ENCODE measurements around the gene VWA3B. TPM values are rescaled to one million over a fixed set of nuclear protein-coding genes. Genes with fewer than 3 reads are reported as not detected.

The VWA3B gene
- total RNA-seq, 2 donors from 2014 or later: not detected

DNA sequence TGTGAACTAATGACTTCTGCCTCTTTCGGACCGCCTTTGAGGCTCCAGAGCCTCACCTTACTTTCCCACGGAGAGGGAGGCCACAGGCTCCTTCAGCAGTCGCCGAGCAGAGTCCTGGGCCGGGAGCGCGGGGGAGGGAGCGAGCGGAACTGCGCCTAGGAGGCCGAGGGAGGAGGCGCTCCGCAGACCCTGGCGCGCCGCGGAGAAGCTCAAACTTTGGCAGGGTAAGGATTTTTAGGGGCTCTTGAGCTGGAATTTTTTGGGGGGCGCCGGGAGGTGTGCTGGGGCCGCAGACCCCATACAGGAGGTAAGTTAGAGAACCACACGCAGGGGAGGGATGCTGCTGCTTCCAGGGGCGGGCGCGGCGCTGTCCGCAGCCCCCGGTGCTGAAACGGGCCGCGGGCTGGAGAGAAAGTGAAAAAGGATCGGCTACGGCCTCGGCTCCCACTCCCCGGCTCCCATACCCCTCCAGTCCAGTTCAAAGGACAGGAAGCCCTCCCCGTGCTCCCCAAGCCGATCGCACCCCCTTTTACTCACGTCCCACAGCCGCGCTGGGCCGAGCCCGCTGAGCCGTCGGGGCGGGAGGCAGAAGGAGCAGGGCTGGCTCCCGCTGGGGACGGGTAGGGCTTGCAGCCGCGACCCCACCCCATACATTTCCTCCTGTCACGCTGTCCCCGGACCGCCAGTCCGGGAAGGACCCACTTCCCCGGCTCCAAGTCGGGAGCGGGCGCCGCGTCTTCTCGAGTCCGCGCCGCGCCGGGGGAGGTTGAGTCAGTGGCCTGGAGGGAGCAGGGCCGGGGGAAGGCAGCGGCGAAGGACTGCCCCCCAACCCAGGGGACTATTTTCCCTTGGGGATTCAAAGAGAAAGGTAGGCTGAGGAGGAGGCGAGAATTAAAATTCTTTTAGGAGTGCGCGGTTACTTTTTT is 259.6 kb downstream of the VWA3B start, which contains the start of gene CNGA3:
Gene CNGA3, plus strand, starts transcription at position 146 of the 926 bp plus-strand sequence. CDS start 23,520 bp downstream, outside the sequence.
- TF ChIP-seq, protein P1, sequence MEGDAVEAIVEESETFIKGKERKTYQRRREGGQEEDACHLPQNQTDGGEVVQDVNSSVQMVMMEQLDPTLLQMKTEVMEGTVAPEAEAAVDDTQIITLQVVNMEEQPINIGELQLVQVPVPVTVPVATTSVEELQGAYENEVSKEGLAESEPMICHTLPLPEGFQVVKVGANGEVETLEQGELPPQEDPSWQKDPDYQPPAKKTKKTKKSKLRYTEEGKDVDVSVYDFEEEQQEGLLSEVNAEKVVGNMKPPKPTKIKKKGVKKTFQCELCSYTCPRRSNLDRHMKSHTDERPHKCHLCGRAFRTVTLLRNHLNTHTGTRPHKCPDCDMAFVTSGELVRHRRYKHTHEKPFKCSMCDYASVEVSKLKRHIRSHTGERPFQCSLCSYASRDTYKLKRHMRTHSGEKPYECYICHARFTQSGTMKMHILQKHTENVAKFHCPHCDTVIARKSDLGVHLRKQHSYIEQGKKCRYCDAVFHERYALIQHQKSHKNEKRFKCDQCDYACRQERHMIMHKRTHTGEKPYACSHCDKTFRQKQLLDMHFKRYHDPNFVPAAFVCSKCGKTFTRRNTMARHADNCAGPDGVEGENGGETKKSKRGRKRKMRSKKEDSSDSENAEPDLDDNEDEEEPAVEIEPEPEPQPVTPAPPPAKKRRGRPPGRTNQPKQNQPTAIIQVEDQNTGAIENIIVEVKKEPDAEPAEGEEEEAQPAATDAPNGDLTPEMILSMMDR (IDR thresholded peaks at IDR 0.05): no peak
- H3K4me1 ChIP-seq: peaks cover 0 to 13% of the 10 kb centered on the region in 2 donors
- peaks cover 16 to 30% of the 10 kb centered on the region in 2 donors for H3K27me3 ChIP-seq
- H3K9me3 ChIP-seq: no peaks in the 10 kb centered on the region
- H3K36me3 ChIP-seq: no peaks in the 10 kb centered on the region
- DNase-seq (ENCODE audit: low spot score): no peak
- peak within 1 kb of the TSS in 1 of 2 donors; percentile 22 for H3K4me3 ChIP-seq
- no peak within 1 kb of the TSS for H3K27ac ChIP-seq

DNA sequence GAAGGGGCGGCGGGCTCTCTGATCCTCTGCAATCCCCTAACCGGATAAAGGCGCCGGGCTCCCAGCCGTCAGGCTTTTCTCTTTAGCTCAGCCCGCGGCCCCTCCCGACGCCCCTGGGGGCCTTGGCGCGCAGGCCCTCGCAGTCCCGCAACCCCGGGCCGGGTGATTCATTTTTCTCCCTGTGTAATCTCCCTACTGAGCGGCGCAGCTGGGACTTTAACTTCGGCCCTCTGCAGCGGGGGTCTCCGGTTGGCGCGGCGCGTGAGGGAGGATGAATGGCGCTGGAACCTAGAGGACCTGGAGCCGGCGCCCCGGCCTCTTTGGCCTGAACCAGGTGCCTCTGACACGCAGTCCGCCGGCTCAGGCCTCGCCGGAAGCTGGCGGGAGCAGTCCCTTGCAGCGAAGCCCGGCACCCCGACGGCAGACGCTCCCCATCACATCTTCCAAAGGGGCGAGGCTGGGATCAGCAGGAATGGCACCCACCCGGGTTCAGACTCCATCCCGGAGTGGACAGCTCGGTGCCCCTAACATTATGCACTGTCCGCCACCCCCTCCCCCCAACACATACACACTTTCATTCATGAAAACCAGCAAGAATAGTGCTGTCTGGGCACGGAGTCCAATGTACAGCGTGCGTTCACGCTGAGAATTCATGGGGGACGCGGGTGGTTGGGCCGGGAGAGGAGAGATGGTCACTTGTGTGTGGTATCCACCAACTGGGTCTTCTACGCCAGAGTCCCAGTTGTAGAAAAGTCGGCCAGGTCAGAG is 260.5 kb downstream of the VWA3B start:
- no peak overlapping the region for H3K4me3 ChIP-seq
- no peaks in the 10 kb centered on the region for H3K9me3 ChIP-seq
- no peak for DNase-seq (ENCODE audit: low spot score)
- H3K27me3 ChIP-seq: peaks cover 16 to 30% of the 10 kb centered on the region in 2 donors
- H3K27ac ChIP-seq: no peak overlapping the region
- H3K4me1 ChIP-seq: peaks cover 0 to 13% of the 10 kb centered on the region in 2 donors
- no peaks in the 10 kb centered on the region for H3K36me3 ChIP-seq
- TF ChIP-seq, protein P1 (IDR thresholded peaks at IDR 0.05): no peak

DNA sequence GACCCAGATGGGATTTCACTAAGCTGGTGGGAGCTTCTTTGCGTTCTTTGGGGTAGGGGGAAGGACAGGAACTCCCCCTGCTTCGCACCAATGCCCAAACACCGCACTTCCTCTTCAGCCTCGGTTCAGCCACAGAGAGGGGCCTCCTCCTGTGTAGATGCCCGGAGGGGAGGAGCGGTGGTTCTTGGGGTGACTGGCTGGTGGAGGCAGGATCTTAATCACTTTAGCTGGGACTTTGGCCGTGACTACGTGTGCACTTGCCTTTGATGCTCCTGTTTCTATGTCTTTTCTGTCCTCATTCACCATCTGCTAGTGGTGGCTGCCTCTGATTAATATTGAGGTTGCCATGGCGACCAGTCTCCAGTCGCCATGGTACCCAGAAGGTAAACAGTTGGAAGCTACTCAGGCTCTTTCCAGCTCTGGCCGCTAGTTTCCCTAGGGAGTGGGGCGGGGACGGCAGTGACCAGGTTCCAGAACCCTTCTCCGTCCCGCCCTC is 261.1 kb downstream of the VWA3B start:
- Histone ChIP-seq H3K4me1 (peaks cover 0 to 13% of the 10 kb centered on the region in 2 donors), H3K9me3 (no peaks in the 10 kb centered on the region), H3K36me3 (no peaks in the 10 kb centered on the region), H3K27ac (no peak overlapping the region), H3K4me3 (no peak overlapping the region), H3K27me3 (peaks cover 16 to 30% of the 10 kb centered on the region in 2 donors)
- no peak for DNase-seq (ENCODE audit: low spot score)
- TF ChIP-seq, protein P1 (IDR thresholded peaks at IDR 0.05): no peak

DNA sequence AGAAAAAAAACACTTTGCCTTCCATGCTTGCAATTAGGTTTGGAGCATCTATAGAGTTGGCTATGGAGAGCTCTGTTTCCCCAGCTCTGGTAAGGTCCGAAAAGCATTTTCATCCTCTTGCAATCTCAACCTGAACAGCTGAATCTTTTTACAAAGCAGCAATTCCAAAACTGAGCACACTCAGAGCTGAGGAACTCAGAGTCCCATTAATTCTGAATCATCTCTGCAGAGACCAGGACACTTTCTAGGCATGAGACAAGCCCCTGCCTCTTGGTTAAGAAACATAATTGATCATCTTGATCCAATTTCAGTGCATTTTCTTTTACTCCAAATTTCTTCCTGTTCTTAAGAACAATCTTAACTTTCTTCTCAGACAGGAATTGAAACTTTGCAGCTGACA is 263.4 kb downstream of the VWA3B start:
- Histone ChIP-seq H3K36me3 (no peaks in the 10 kb centered on the region), H3K9me3 (no peaks in the 10 kb centered on the region), H3K4me1 (peaks cover 0 to 13% of the 10 kb centered on the region in 2 donors), H3K27ac (no peak overlapping the region), H3K27me3 (peaks cover 16 to 30% of the 10 kb centered on the region in 2 donors), H3K4me3 (no peak overlapping the region)
- DNase-seq (ENCODE audit: low spot score): no peak
- TF ChIP-seq, protein P1 (IDR thresholded peaks at IDR 0.05): no peak

DNA sequence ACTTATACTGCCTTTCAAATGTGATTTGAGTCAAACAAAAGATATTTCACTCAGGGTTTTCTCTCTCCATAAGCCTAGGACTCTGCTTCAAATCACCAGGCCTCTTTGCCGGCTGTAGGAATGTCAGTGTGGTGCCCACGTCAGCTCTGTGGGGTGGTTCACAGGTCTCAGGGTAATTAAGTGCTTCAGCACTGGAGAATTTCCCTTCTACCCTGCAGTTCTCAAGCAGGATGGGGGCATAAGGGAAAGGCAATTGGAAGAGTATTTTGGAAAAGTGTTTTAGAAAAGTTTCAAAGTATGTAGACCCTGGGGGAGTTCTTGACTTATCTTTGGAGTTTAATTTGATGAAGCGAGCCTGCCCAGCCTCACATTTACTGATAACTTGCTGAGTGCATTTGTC is 268.9 kb downstream of the VWA3B start:
- Histone ChIP-seq H3K36me3 (no peaks in the 10 kb centered on the region), H3K9me3 (no peaks in the 10 kb centered on the region), H3K4me3 (no peak overlapping the region), H3K27me3 (no peaks in the 10 kb centered on the region), H3K27ac (no peak overlapping the region), H3K4me1 (no peaks in the 10 kb centered on the region)
- TF ChIP-seq, protein P1 (IDR thresholded peaks at IDR 0.05): no peak
- no peak for DNase-seq (ENCODE audit: low spot score)
